DMS53 treated with DMSO at 0.1 percent for 48 hours (cell line): ENCODE data around the gene TEKTIP1.
"Not testable (repeated sequence)": the region's sequence is repeated elsewhere in the genome, so short reads cannot be mapped to it uniquely, and the experiment has no call there.

Experiments used
- DNase-seq: peaks from one replicate; lab custom pipeline; 2025; ENCODE audit not compliant: unreplicated experiment; lab: John Stamatoyannopoulos, UW

The TEKTIP1 gene

DNA sequence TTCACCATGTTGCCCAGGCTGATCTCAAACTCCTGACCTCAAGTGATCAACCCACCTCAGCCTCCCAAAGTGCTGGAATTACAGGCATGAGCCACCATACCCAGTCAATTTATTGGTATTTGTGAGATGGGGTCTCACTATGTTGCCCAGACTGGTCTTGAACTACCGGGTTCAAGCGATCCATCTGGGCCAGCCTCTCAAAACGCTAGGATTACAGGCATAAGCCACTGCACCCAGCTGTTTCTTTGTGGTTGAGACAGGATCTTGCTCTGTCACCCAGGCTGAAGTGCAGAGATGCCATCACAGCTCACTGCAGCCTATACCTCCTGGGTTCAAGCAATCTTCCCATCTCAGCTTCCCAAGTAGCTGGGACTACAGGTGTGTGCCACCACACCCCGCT is 42.8 kb downstream of the TEKTIP1 start:
- DNase-seq: not testable (repeated sequence)

- DNase-seq: not testable (repeated sequence)
Observed at GRCh38 chr19:3584036-3584802, 45.2 kb downstream of the TEKTIP1 start.

GRCh38 chr19:3585301-3586126 is 46.5 kb downstream of the TEKTIP1 start, which contains the start of gene GIPC3:
Gene GIPC3, plus strand, starts transcription at chr19:3585478. Its CDS starts 120 bp downstream, at chr19:3585598.
- no peak for DNase-seq

- DNase-seq: no peak
Observed at GRCh38 chr19:3586127-3586626, 47.2 kb downstream of the TEKTIP1 start.

- no peak for DNase-seq
Observed at GRCh38 chr19:3586707-3587346, 47.9 kb downstream of the TEKTIP1 start.

- no peak for DNase-seq
Observed at GRCh38 chr19:3589439-3589838, 50.5 kb downstream of the TEKTIP1 start.

DNA sequence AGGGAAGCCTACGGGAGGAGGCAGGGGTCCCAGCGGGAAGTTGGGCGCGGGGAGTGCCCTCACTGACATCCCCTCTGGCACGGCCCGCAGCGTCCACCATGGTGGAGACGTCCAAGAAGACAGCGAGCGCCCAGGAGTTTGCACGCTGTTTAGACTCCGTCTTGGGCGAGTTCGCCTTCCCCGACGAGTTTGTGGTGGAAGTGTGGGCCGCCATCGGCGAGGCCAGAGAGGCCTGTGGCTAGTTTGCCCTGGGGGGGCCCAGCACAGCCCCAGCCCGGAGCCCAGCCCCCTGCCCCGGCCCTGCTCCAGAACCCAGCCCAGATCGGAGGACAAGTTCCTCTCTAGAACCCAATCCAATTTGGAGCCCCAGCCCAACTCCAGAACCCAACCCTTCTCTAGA is 51.0 kb downstream of the TEKTIP1 start:
- no peak for DNase-seq

DNA sequence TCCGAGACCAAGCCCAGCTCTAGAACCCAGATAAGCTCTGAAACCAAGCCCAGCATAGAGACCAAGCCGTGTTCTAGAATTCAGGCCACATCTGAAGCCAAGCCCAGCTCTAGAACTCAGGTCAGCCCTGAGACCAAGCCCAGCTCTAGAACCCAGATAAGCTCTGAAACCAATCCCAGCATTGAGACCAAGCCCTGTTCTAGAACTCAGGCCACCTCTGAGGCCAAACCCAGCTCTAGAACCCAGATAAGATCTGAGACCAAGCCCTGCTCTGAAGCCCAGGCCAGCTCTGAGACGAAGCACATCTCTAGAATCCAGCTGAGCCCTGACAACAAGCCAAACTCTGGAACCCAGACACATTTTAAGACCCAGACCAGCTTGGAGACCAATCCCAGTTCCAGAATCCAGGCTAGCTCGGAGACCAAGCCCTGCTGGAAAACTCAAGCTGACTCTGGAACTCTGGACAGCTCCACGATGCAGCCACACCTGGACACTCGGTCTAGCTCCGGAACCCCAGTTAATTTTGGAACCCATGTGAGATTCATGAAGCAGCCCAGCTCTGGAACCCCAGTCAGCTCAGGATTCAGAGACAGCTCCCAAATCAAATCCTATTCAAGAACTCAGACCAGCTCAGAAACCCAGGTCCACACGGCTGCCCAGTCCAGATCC is 52.2 kb downstream of the TEKTIP1 start:
- DNase-seq: no peak

- no peak for DNase-seq
Observed at GRCh38 chr19:3591876-3592613, 53.1 kb downstream of the TEKTIP1 start.

DNA sequence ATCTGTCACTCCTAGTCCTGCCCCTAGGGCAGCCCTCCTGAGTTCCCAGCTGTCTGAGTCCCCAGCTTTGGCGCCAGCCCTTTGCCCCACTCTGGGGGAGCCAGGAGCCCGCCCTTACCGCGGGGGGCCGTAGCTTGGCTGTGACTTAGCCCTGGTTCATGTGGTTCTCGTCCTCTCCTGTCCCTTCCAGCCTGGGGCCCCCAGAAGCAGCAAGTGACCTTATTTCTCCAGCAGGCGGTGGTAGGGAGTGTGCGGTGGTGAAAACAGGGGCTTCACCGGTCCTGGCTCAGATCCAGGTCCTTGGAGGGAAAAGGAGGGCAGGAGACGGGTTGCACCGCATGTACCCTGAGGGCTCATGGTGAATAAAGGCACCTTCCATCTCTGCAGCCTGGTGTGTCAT is 54.2 kb downstream of the TEKTIP1 start:
- no peak for DNase-seq
